HTR-8/SVneo (cell line): ENCODE measurements around the gene KIRREL1.

Experiments used
- DNase-seq: peaks from one replicate; pipeline ENCODE4 v3.0.0; 2011; ENCODE audit warnings: low spot score, mixed read lengths; ENCODE audit not compliant: insufficient read length
- FAIRE-seq: peaks from 2 replicates; lab custom pipeline; 2011; peaks lifted over from hg19 to GRCh38; lab: Jason Lieb, UNC

The KIRREL1 gene

DNA sequence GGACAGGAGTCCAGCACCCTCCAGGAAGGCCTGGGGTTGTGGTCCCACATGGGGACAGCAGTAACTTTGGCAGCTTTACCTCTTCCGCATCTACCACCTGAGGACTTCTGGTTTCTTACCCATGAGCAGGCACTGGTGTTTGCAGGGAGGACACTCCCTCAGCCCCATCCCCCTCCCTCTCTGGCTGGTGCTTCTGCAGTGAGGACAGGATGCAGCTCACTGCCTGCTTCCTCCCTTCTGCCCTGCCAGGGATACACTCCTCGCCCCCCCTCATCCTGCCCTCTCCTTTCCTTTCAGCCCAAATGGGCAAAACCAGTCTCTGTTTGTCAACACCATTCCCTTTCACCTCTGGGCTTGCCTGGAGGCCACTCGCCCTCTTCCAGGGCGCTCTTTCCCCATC is 62.4 kb downstream of the KIRREL1 start:
- FAIRE-seq = no peak
- no peak for DNase-seq

DNA sequence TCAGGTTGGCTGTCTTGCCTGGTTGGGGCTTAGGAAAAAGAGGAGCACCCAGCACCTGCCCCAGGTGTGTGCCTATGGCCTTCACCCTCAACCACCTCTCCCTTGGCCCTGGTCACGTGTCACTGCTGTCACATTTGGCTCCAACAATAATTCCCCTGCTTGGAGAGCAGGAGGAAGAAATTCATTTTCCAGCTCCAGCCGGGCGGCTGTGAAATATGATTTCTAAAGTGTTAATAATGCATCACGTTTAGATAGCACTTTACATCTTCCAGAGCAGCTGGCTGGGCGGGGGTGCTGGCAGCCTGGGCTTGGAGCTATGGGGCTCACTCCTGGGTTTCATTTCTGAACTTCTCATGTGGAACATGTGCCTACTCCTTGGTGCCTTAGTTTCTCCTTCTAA is 63.1 kb downstream of the KIRREL1 start:
- no peak for FAIRE-seq
- no peak for DNase-seq

GRCh38 chr1:158058237-158058985 is 65.0 kb downstream of the KIRREL1 start:
- FAIRE-seq = no peak

GRCh38 chr1:158059984-158060383 is 66.5 kb downstream of the KIRREL1 start:
- FAIRE-seq = no peak
- DNase-seq = no peak

More at GRCh38 chr1:158058237-158058985, 65.0 kb downstream of the KIRREL1 start:
- DNase-seq = no peak

- DNase-seq (no peak), FAIRE-seq (no peak)
Measured at GRCh38 chr1:158062174-158062573, 68.7 kb downstream of the KIRREL1 start.

- DNase-seq = no peak
- no peak for FAIRE-seq
Measured at GRCh38 chr1:158067662-158068061, 74.2 kb downstream of the KIRREL1 start.

DNA sequence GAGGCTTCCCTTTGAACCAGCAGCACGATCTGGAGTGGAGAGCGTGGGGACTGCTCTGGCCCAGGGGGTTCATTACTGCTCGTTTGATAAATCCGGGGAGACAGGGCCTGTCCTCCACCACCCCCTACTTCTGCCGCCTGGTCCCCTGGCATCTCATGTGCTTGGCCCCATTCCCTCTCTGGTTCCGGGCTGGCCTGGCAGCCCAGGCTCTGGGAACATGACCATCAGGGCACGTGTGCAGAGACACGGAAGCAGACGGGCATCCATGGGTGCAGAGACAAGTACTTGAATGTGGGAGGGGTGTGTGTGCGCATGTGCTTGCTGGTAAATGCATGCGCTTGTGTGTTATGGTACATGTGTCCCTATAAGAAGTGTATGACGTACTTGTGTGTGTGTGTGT is 75.5 kb downstream of the KIRREL1 start:
- FAIRE-seq = no peak

DNA sequence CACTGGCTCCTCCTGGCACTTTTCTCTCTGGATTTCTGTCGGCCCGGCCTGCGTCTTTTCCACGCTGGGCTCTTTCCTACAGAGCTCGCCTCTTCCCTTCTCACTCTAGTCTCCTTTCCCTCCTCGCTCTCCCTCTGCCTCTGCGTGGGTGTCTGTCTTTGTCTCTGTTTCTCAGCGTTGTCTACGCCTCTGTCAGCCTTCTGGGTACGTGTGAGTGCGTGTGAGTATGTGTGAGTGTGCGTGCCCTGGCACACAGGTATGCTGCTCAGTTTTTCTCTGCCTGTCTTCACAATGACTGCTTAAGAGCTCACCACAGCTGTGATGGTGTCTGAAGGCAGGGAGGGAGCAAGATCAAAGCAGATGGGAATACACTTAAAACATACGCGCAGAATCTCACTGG is 77.7 kb downstream of the KIRREL1 start:
- FAIRE-seq = no peak

More for the DNA sequence above, 75.5 kb downstream of the KIRREL1 start:
- DNase-seq = no peak

DNA sequence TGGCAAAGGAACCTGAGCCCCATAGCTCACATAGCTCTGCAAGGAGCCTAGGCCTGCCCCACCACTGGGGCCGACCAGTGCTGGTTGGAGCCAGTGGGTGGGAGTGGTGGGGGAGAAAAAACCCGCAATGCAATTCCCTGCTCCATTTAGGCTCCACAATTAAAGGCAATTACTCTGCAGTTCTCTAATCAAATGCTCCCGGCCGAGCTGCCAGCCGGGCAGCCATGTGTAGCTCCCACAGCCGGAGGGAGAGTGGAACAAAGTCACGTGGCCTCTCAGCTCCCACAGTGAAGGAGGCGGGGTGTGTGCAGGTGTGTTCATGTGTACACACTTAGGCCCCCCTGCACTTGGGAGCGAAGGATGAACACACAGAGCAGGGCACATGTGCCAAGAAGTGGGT is 81.6 kb downstream of the KIRREL1 start:
- FAIRE-seq (no peak), DNase-seq (no peak)

More for the DNA sequence above, 77.7 kb downstream of the KIRREL1 start:
- DNase-seq = no peak

GRCh38 chr1:158076441-158076840 is 83.0 kb downstream of the KIRREL1 start:
- no peak for DNase-seq
- no peak for FAIRE-seq

DNA sequence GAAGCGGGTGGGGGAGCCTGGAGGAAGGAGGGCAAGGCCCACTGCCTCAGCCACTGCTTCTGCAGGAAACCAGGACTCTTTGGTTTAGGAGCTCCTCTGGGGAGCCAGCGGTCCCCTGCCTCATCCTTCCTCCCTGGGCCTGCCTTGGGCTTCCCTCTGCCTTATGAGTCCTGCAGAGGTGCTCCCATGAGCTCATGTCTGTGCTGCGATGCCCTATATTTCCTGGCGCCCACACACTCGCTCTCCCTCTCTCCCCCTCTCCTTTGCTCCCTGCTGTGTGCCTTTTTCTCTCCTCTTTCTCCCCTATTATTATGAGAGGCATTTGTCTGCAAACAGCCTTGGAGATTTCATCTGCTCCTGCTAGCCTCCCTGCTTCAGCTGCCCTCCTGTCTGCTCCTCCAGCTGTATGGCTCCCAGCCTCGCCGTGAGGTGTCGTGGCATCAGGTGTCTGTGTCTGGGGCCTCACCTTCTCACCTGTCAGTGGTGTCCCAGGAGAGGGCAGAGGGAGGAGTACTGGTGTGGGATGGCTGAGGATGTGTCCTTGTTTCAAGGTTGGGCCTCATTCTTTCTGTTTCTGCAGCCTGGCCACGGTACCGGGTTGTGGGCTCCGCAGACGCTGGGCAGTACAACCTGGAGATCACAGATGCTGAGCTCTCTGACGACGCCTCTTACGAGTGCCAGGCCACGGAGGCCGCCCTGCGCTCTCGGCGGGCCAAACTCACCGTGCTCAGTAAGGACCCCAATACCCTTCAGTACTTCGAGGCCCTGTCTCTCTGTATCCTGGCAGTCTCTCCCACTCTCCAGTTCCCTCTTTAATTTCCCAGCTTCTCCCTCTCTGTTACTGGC is 84.2 kb downstream of the KIRREL1 start:
- FAIRE-seq (no peak), DNase-seq (no peak)

GRCh38 chr1:158078569-158079080 is 85.2 kb downstream of the KIRREL1 start:
- FAIRE-seq (no peak), DNase-seq (no peak)

- FAIRE-seq (no peak), DNase-seq (no peak)
Measured at GRCh38 chr1:158080066-158080465, 86.6 kb downstream of the KIRREL1 start.

DNA sequence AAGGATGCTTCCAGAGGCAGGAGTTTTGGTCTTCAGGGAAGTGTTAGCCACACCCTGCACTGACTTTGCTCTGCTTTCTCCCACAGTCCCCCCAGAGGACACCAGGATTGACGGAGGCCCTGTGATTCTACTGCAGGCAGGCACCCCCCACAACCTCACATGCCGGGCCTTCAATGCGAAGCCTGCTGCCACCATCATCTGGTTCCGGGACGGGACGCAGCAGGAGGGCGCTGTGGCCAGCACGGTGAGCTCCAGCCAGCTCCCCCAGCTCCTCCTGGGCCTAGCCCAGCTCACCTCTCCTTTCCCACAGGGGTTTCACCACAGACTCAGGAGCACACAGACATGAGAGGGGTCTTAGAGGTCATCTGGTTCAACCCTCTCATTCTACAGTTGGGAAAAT is 90.9 kb downstream of the KIRREL1 start:
- FAIRE-seq (no peak), DNase-seq (no peak)

DNA sequence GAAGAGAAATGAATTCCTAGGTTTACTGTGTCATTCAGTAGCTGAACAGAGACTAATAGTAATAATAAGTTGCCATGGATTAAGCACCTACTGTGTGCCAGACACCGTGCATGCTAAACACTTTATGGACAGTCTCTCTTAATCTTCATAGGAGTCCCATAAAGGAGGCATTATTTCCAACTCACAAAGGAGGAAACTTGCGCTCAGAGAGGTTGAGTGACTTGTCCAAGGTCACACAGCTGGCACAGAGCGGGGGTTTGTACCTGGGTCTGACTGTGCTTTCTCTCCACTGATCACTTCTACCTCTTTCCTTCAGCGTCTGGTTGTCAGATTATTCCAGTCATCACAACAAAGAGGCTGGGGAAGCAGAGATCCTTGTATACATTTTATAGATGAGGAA is 91.3 kb downstream of the KIRREL1 start:
- DNase-seq = no peak
- FAIRE-seq = no peak

DNA sequence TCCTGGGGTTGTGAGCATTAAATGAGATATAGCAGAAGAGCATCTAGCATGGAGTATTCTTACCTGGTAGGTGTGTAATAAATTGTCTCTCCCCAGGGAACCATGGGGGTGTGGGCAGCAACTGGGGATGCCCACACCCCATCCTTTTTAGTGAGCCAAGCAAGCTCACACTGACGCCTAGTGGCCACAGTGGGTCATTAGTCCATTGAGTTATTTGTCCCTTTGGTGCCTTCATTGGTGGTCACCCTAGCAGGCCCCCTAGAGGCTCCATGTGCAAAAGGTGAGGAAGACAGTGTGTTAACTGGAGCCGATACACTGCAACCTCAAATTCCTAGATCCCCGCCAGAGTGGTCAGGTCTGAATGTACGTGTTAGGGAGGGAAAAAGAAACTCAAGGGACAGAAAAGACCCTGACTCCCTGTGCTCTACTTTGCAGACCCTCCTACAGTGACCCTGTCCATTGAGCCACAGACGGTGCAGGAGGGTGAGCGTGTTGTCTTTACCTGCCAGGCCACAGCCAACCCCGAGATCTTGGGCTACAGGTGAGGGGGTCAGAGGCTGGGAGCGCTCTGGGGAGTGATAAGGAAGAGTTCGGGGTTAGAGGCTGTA is 94.0 kb downstream of the KIRREL1 start:
- DNase-seq (peak; percentile 68), FAIRE-seq (no peak)

DNA sequence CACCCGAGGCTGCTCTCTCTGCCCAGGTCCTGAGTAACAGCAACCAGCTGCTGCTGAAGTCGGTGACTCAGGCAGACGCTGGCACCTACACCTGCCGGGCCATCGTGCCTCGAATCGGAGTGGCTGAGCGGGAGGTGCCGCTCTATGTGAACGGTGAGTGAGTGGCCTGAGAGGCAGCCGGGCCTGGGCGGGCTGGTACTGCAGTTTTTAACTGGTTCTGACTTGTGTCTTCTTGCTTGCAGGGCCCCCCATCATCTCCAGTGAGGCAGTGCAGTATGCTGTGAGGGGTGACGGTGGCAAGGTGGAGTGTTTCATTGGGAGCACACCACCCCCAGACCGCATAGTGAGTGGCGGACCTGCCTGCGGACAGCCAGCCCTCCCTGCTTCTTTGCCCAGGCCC is 96.0 kb downstream of the KIRREL1 start:
- FAIRE-seq (no peak), DNase-seq (no peak)

DNA sequence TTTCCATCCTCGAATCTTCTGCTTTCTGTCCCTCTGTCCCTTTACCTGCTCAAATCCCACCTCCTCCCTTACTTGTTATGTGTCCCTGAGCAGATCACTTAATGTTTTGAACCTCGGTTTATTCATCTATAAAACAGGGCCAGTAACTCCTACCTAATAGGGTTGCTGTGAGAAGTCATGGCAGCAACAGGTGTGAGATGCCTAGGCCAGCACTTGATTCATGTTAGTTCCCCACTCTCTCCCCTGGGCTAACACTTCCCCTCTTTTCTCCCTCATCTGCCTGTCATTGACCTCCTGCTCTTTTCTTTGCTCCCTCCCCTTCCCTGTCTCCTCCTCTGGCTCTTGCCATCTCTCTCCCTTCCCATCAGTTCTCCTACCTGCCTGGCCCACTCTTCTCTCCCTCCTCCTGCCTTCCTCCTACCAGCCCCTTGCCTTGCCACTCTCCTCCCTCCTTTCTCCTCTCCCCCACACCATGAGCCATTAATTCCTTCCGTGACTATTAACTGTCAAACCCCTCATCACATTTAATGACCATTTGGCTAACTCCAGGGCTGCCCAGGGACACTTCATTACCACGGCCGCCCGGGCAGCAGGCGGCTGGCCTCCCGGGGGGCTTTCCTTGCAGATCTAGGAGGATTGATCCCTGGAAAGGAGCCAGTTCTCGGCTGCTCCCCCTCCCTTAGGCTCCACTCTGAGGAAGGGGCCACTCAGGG is 96.6 kb downstream of the KIRREL1 start:
- DNase-seq = no peak
- FAIRE-seq = no peak

DNA sequence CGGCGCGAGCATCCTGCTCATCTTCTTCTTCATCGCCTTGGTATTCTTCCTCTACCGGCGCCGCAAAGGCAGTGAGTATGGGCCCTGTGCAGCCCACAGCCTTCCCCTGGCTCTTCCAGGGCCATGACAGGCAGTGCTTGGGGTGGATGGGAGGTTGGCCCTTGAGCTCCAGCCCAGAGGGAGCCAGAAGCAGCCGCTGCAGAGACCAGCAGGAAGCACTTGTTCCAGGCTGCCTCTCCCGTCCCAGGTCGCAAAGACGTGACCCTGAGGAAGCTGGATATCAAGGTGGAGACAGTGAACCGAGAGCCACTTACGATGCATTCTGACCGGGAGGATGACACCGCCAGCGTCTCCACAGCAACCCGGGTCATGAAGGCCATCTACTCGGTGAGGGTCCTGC is 99.9 kb downstream of the KIRREL1 start:
- no peak for DNase-seq
- no peak for FAIRE-seq

- FAIRE-seq (no peak), DNase-seq (no peak)
Measured at GRCh38 chr1:158094571-158094970, 101.1 kb downstream of the KIRREL1 start.
